WTC11 (cell line): ENCODE results near the gene GDNF. TPM values are rescaled to one million over a fixed set of nuclear protein-coding genes. Genes with fewer than 3 reads are reported as not detected.

Source experiments
- ATAC-seq: fragments of 200-7000 bp; cut with Tn5 transposase; 2 replicates; pipeline ENCODE4 v1.10.0; 2021; ENCODE audit warnings: mild to moderate bottlenecking, moderate library complexity
- CTCF ChIA-PET: fragments of 300-600 bp; sonication (Branson Sonifier 250); formaldehyde crosslinking; loops from one replicate; lab custom pipeline; 2021; ENCODE audit warnings: antibody characterized with exemption; lab: Charles Lee
- POLR2A ChIA-PET: fragments of 350-600 bp; sonication (Branson Sonifier 250); formaldehyde crosslinking; loops from one replicate; lab custom pipeline; 2021; ENCODE audit warnings: antibody characterized with exemption; lab: Charles Lee
- DNase-seq: peaks from one replicate; pipeline ENCODE4 v3.0.0; 2021; ENCODE audit warnings: low spot score
- H3K27ac Mint-ChIP-seq: 2 replicates; pipeline ENCODE4 v1.8.0; 2021; ENCODE audit warnings: mixed read lengths
- H3K27me3 Mint-ChIP-seq: 2 replicates; pipeline ENCODE4 v1.8.0; 2021; ENCODE audit warnings: low read depth, mild to moderate bottlenecking, moderate library complexity, mixed read lengths
- H3K36me3 Mint-ChIP-seq: 2 replicates; pipeline ENCODE4 v1.8.0; 2021; ENCODE audit warnings: mixed read lengths
- H3K4me1 Mint-ChIP-seq: 2 replicates; pipeline ENCODE4 v1.8.0; 2022; ENCODE audit warnings: mixed read lengths
- H3K4me3 Mint-ChIP-seq: 2 replicates; pipeline ENCODE4 v1.8.0; 2021; ENCODE audit warnings: mild to moderate bottlenecking, moderate library complexity, mixed read lengths
- H3K9me3 Mint-ChIP-seq: 2 replicates; pipeline ENCODE4 v1.8.0; 2021; ENCODE audit warnings: mixed read lengths
- CREM ChIP-seq: sonication (generic); formaldehyde crosslinking; IDR thresholded peaks from 2 replicates; pipeline ENCODE4 v1.8.1; 2022; ENCODE audit warnings: mild to moderate bottlenecking, missing genetic modification reagents, moderate library complexity
- JUN ChIP-seq: sonication (generic); formaldehyde crosslinking; IDR thresholded peaks from 2 replicates; pipeline ENCODE4 v1.8.0; 2023; ENCODE audit warnings: mild to moderate bottlenecking, missing genetic modification reagents
- PRRX2 ChIP-seq: fragments of 250-450 bp; sonication (Bioruptor Pico); IDR thresholded peaks from 2 replicates; pipeline ENCODE4 v1.8.0; 2021; ENCODE audit warnings: mild to moderate bottlenecking
- SOX15 ChIP-seq: fragments of 250-450 bp; sonication (Bioruptor Pico); IDR thresholded peaks from 2 replicates; pipeline ENCODE4 v1.9.0; 2021; ENCODE audit warnings: mild to moderate bottlenecking
- TCF7 ChIP-seq: sonication (generic); formaldehyde crosslinking; IDR thresholded peaks from 2 replicates; pipeline ENCODE4 v1.8.0; 2022; ENCODE audit warnings: mild to moderate bottlenecking, low read depth, missing genetic modification reagents, moderate library complexity
- TEAD4 ChIP-seq: sonication (generic); formaldehyde crosslinking; IDR thresholded peaks from 2 replicates; pipeline ENCODE4 v1.8.0; 2022; ENCODE audit warnings: mild to moderate bottlenecking, missing genetic modification reagents
- ZBTB21 ChIP-seq: sonication (generic); formaldehyde crosslinking; IDR thresholded peaks from 2 replicates; pipeline ENCODE4 v1.8.1; 2023; ENCODE audit warnings: mild to moderate bottlenecking, missing genetic modification reagents, borderline replicate concordance
- ZNF138 ChIP-seq: sonication (generic); formaldehyde crosslinking; conservative IDR thresholded peaks from 2 replicates; pipeline ENCODE4 v1.8.1; 2022; ENCODE audit warnings: mild to moderate bottlenecking, moderate library complexity, missing genetic modification reagents
- ZNF232 ChIP-seq: sonication (generic); formaldehyde crosslinking; IDR thresholded peaks from 2 replicates; pipeline ENCODE4 v1.8.0; 2022; ENCODE audit warnings: mild to moderate bottlenecking, missing genetic modification reagents
- ZNF263 ChIP-seq: sonication (generic); formaldehyde crosslinking; IDR thresholded peaks from 2 replicates; pipeline ENCODE4 v1.8.1; 2022; ENCODE audit warnings: low read depth, mild to moderate bottlenecking, moderate library complexity, missing genetic modification reagents
- total RNA-seq: library from RNA; stranded (reverse); gene quantifications from 3 replicates; pipeline ENCODE4 v1.2.3, GENCODE V29; 2021
- TF ChIP-seq, protein P1 (sequence below): sonication (generic); formaldehyde crosslinking; IDR thresholded peaks from 2 replicates; pipeline ENCODE4 v1.8.0; 2022; ENCODE audit warnings: missing genetic modification reagents
- TF ChIP-seq, protein P2 (sequence below): sonication (generic); formaldehyde crosslinking; IDR thresholded peaks from 2 replicates; pipeline ENCODE4 v1.8.1; 2022; ENCODE audit warnings: mild to moderate bottlenecking, moderate library complexity, missing genetic modification reagents
- TF ChIP-seq, protein P3 (sequence below): sonication (generic); formaldehyde crosslinking; IDR thresholded peaks from 2 replicates; pipeline ENCODE4 v1.8.1; 2023; ENCODE audit warnings: mild to moderate bottlenecking, missing genetic modification reagents
- TF ChIP-seq, protein P4 (sequence below): fragments of 250-450 bp; sonication (Bioruptor Pico); IDR thresholded peaks from 2 replicates; pipeline ENCODE4 v1.9.0; 2021; ENCODE audit warnings: mild to moderate bottlenecking, borderline replicate concordance
- TF ChIP-seq, protein P5 (sequence below): sonication (generic); formaldehyde crosslinking; IDR thresholded peaks from 2 replicates; pipeline ENCODE4 v1.8.1; 2022; ENCODE audit warnings: low read depth, missing genetic modification reagents, borderline replicate concordance
- TF ChIP-seq, protein P6 (sequence below): fragments of 250-450 bp; sonication (Bioruptor Pico); IDR thresholded peaks from 2 replicates; pipeline ENCODE4 v1.9.0; 2021; ENCODE audit warnings: mild to moderate bottlenecking

Gene GDNF
- total RNA-seq, 1 experiment from 2014 or later = 4.7 TPM

DNA sequence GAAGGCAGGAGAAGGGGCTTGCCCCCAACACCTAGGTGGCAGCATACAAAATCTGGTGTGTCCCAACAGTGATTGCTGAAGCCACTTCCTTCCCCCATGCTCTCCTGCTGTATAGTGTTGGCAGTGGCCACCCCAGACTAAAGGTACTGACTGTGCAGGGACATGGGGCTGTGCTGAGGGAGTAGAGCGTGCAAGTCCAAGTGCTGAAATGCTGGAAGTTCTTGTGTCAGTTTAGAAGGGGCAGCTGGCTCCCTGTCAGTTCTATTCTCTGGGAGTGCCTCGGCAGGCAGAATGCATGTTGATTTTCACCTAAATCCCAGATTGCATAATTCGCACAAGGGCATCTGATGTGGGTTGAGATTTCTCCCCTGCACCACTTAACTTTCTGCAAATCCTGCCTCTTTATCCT is 68.6 kb downstream of the GDNF start:
- TF ChIP-seq, protein P1, sequence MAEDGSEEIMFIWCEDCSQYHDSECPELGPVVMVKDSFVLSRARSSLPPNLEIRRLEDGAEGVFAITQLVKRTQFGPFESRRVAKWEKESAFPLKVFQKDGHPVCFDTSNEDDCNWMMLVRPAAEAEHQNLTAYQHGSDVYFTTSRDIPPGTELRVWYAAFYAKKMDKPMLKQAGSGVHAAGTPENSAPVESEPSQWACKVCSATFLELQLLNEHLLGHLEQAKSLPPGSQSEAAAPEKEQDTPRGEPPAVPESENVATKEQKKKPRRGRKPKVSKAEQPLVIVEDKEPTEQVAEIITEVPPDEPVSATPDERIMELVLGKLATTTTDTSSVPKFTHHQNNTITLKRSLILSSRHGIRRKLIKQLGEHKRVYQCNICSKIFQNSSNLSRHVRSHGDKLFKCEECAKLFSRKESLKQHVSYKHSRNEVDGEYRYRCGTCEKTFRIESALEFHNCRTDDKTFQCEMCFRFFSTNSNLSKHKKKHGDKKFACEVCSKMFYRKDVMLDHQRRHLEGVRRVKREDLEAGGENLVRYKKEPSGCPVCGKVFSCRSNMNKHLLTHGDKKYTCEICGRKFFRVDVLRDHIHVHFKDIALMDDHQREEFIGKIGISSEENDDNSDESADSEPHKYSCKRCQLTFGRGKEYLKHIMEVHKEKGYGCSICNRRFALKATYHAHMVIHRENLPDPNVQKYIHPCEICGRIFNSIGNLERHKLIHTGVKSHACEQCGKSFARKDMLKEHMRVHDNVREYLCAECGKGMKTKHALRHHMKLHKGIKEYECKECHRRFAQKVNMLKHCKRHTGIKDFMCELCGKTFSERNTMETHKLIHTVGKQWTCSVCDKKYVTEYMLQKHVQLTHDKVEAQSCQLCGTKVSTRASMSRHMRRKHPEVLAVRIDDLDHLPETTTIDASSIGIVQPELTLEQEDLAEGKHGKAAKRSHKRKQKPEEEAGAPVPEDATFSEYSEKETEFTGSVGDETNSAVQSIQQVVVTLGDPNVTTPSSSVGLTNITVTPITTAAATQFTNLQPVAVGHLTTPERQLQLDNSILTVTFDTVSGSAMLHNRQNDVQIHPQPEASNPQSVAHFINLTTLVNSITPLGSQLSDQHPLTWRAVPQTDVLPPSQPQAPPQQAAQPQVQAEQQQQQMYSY (CRISPR knock-in tag) = peak; percentile 71
- TF ChIP-seq, protein P2, sequence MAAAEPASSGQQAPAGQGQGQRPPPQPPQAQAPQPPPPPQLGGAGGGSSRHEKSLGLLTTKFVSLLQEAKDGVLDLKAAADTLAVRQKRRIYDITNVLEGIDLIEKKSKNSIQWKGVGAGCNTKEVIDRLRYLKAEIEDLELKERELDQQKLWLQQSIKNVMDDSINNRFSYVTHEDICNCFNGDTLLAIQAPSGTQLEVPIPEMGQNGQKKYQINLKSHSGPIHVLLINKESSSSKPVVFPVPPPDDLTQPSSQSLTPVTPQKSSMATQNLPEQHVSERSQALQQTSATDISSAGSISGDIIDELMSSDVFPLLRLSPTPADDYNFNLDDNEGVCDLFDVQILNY = no peak
- CTCF ChIA-PET = no interaction called here
- H3K36me3 Mint-ChIP-seq = peaks cover 16% of the 10 kb centered on the region
- DNase-seq (no peak), ATAC-seq (peak; percentile 30; the same call in 1 of the 2 replicates)
- H3K4me1 Mint-ChIP-seq = no peaks in the 10 kb centered on the region
- H3K27ac Mint-ChIP-seq = no peak overlapping the region
- POLR2A ChIA-PET = no interaction called here
- peaks cover 18% of the 10 kb centered on the region for H3K9me3 Mint-ChIP-seq
- no peak overlapping the region for H3K4me3 Mint-ChIP-seq
- no peaks in the 10 kb centered on the region; the same call in 1 of the 2 replicates for H3K27me3 Mint-ChIP-seq

DNA sequence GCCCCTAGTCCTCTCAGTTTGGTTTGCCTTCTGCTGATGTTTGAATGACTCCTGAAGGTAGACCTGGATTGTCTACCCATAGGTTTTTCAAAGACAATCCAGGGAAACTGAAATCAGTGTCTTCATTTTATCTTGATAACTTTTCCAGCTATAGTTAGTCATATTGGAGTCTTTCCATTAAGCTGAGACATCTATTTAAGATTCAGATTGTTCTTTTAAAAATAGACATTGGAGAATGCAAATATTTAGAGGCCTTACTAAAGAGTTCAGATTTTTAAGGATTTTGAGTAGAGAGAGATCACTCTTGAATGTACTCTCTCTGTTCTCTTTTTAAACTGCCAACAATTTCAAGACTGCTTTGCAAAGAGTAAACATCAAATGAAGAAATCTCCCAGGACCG is 69.1 kb downstream of the GDNF start:
- Mint-ChIP-seq H3K9me3 (peaks cover 15% of the 10 kb centered on the region), H3K36me3 (peaks cover 13% of the 10 kb centered on the region), H3K4me1 (no peaks in the 10 kb centered on the region), H3K27me3 (no peaks in the 10 kb centered on the region; the same call in 1 of the 2 replicates), H3K4me3 (no peak overlapping the region), H3K27ac (no peak overlapping the region)
- DNase-seq (no peak), ATAC-seq (no peak)
- ChIA-PET CTCF (no interaction called here), POLR2A (no interaction called here)
- TF ChIP-seq CREM (no peak), ZNF263 (CRISPR knock-in tag) (no peak), ZBTB21 (CRISPR knock-in tag) (no peak), JUN (no peak), ZNF232 (CRISPR knock-in tag) (no peak), SOX15 (CRISPR knock-in tag) (no peak), ZNF138 (CRISPR knock-in tag) (no peak), PRRX2 (CRISPR knock-in tag) (no peak), TEAD4 (no peak), TCF7 (no peak)
- TF ChIP-seq, protein P3, sequence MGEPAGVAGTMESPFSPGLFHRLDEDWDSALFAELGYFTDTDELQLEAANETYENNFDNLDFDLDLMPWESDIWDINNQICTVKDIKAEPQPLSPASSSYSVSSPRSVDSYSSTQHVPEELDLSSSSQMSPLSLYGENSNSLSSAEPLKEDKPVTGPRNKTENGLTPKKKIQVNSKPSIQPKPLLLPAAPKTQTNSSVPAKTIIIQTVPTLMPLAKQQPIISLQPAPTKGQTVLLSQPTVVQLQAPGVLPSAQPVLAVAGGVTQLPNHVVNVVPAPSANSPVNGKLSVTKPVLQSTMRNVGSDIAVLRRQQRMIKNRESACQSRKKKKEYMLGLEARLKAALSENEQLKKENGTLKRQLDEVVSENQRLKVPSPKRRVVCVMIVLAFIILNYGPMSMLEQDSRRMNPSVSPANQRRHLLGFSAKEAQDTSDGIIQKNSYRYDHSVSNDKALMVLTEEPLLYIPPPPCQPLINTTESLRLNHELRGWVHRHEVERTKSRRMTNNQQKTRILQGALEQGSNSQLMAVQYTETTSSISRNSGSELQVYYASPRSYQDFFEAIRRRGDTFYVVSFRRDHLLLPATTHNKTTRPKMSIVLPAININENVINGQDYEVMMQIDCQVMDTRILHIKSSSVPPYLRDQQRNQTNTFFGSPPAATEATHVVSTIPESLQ (CRISPR knock-in tag) = no peak
- TF ChIP-seq, protein P1 (CRISPR knock-in tag) = no peak
- TF ChIP-seq, protein P4, sequence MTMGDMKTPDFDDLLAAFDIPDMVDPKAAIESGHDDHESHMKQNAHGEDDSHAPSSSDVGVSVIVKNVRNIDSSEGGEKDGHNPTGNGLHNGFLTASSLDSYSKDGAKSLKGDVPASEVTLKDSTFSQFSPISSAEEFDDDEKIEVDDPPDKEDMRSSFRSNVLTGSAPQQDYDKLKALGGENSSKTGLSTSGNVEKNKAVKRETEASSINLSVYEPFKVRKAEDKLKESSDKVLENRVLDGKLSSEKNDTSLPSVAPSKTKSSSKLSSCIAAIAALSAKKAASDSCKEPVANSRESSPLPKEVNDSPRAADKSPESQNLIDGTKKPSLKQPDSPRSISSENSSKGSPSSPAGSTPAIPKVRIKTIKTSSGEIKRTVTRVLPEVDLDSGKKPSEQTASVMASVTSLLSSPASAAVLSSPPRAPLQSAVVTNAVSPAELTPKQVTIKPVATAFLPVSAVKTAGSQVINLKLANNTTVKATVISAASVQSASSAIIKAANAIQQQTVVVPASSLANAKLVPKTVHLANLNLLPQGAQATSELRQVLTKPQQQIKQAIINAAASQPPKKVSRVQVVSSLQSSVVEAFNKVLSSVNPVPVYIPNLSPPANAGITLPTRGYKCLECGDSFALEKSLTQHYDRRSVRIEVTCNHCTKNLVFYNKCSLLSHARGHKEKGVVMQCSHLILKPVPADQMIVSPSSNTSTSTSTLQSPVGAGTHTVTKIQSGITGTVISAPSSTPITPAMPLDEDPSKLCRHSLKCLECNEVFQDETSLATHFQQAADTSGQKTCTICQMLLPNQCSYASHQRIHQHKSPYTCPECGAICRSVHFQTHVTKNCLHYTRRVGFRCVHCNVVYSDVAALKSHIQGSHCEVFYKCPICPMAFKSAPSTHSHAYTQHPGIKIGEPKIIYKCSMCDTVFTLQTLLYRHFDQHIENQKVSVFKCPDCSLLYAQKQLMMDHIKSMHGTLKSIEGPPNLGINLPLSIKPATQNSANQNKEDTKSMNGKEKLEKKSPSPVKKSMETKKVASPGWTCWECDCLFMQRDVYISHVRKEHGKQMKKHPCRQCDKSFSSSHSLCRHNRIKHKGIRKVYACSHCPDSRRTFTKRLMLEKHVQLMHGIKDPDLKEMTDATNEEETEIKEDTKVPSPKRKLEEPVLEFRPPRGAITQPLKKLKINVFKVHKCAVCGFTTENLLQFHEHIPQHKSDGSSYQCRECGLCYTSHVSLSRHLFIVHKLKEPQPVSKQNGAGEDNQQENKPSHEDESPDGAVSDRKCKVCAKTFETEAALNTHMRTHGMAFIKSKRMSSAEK (CRISPR knock-in tag) = no peak
- TF ChIP-seq, protein P5, sequence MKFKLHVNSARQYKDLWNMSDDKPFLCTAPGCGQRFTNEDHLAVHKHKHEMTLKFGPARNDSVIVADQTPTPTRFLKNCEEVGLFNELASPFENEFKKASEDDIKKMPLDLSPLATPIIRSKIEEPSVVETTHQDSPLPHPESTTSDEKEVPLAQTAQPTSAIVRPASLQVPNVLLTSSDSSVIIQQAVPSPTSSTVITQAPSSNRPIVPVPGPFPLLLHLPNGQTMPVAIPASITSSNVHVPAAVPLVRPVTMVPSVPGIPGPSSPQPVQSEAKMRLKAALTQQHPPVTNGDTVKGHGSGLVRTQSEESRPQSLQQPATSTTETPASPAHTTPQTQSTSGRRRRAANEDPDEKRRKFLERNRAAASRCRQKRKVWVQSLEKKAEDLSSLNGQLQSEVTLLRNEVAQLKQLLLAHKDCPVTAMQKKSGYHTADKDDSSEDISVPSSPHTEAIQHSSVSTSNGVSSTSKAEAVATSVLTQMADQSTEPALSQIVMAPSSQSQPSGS = no peak
- TF ChIP-seq, protein P6, sequence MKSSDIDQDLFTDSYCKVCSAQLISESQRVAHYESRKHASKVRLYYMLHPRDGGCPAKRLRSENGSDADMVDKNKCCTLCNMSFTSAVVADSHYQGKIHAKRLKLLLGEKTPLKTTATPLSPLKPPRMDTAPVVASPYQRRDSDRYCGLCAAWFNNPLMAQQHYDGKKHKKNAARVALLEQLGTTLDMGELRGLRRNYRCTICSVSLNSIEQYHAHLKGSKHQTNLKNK (CRISPR knock-in tag) = no peak
